Smooth muscle cell (in vitro differentiated cells): ENCODE data around the gene KCTD11. TPM values are rescaled to one million over a fixed set of nuclear protein-coding genes. Genes with fewer than 3 reads are reported as not detected.
"Not testable (repeated sequence)": the region's sequence is repeated elsewhere in the genome, so short reads cannot be mapped to it uniquely, and the experiment has no call there.

ENCODE experiments used
- DNase-seq: peaks from one replicate; lab custom pipeline; 2025; ENCODE audit not compliant: unreplicated experiment; lab: John Stamatoyannopoulos, UW
- H2AFZ ChIP-seq: fragments of 200-600 bp; sonication (generic); 2 replicates; pipeline ENCODE4 v1.6.0; 2016; ENCODE audit warnings: antibody characterized with exemption, low read depth, mild to moderate bottlenecking
- H3F3A ChIP-seq: fragments of 200-600 bp; sonication (generic); 2 replicates; pipeline ENCODE4 v1.6.0; 2017; ENCODE audit warnings: antibody characterized with exemption, low read depth
- H3K27ac ChIP-seq: fragments of 200-600 bp; sonication (generic); 2 replicates; pipeline ENCODE4 v1.5.1; 2016; ENCODE audit warnings: low read depth, mild to moderate bottlenecking
- H3K27me3 ChIP-seq: fragments of 200-600 bp; sonication (generic); 2 replicates; pipeline ENCODE4 v1.6.1; 2016; ENCODE audit warnings: low read depth, mild to moderate bottlenecking
- H3K36me3 ChIP-seq: fragments of 200-600 bp; sonication (generic); 2 replicates; pipeline ENCODE4 v1.5.1; 2016; ENCODE audit warnings: low read depth
- H3K4me1 ChIP-seq: fragments of 200-600 bp; sonication (generic); 2 replicates; pipeline ENCODE4 v1.5.1; 2016; ENCODE audit warnings: low read depth
- H3K4me2 ChIP-seq: fragments of 200-600 bp; sonication (generic); 2 replicates; pipeline ENCODE4 v1.6.0; 2016; ENCODE audit warnings: mild to moderate bottlenecking
- H3K4me3 ChIP-seq: fragments of 200-600 bp; sonication (generic); 2 replicates; pipeline ENCODE4 v1.5.1; 2016; ENCODE audit warnings: mild to moderate bottlenecking
- H3K79me2 ChIP-seq: fragments of 200-600 bp; sonication (generic); 2 replicates; pipeline ENCODE4 v1.6.0; 2016; ENCODE audit warnings: low read depth, mild to moderate bottlenecking
- H3K9ac ChIP-seq: fragments of 200-600 bp; sonication (generic); 2 replicates; pipeline ENCODE4 v1.6.0; 2016; ENCODE audit warnings: low read depth
- H3K9me3 ChIP-seq: fragments of 200-600 bp; sonication (generic); replicated peaks from 2 replicates; pipeline ENCODE4 v1.5.1; 2016; ENCODE audit warnings: low read depth
- H4K20me1 ChIP-seq: fragments of 200-600 bp; sonication (generic); 2 replicates; pipeline ENCODE4 v1.6.0; 2016; ENCODE audit warnings: low read depth
- WGBS: methylation state at CpG from one replicate; pipeline ENCODE4 v1.1.7; 2016; ENCODE audit warnings: low lambda C conversion rate; 5-methylcytosine and 5-hydroxymethylcytosine counted together
- polyA plus RNA-seq: library from polyadenylated mRNA; unstranded; fragments of >200 nt; fragmentation: Nextera tagmentation; extraction: Ambion mirVana; gene quantifications from 2 replicates; pipeline ENCODE4 v1.2.1, GENCODE V29; 2016
- total RNA-seq: library from RNA; depleted of rRNA; stranded (reverse); fragments of >200 nt; gene quantifications from 2 replicates; pipeline ENCODE4 v1.2.3, GENCODE V29; 2014
- TF ChIP-seq, protein P1 (sequence below): fragments of 200-600 bp; sonication (generic); IDR thresholded peaks from 2 replicates; pipeline ENCODE4 v1.5.1; 2017; ENCODE audit warnings: borderline replicate concordance, mild to moderate bottlenecking, antibody characterized with exemption; ENCODE audit not compliant: insufficient read depth, poor library complexity, severe bottlenecking

KCTD11 gene
- total and polyA plus RNA-seq, 2 experiments from 2014 or later: 33.8 to 34.7 TPM

- Histone ChIP-seq H4K20me1 (no peaks in the 10 kb centered on the region), H3F3A (no peaks in the 10 kb centered on the region), H3K4me2 (no peak overlapping the region), H3K4me1 (peaks cover 5% of the 10 kb centered on the region), H2AFZ (no peak overlapping the region), H3K4me3 (no peak overlapping the region), H3K27me3 (no peaks in the 10 kb centered on the region), H3K36me3 (no peaks in the 10 kb centered on the region), H3K9me3 (no peaks in the 10 kb centered on the region), H3K79me2 (no peaks in the 10 kb centered on the region), H3K9ac (no peak overlapping the region), H3K27ac (no peak overlapping the region)
- WGBS: 91% methylated on average over 3 of the region's 3 CpGs
- DNase-seq: no peak
- TF ChIP-seq, protein P1, sequence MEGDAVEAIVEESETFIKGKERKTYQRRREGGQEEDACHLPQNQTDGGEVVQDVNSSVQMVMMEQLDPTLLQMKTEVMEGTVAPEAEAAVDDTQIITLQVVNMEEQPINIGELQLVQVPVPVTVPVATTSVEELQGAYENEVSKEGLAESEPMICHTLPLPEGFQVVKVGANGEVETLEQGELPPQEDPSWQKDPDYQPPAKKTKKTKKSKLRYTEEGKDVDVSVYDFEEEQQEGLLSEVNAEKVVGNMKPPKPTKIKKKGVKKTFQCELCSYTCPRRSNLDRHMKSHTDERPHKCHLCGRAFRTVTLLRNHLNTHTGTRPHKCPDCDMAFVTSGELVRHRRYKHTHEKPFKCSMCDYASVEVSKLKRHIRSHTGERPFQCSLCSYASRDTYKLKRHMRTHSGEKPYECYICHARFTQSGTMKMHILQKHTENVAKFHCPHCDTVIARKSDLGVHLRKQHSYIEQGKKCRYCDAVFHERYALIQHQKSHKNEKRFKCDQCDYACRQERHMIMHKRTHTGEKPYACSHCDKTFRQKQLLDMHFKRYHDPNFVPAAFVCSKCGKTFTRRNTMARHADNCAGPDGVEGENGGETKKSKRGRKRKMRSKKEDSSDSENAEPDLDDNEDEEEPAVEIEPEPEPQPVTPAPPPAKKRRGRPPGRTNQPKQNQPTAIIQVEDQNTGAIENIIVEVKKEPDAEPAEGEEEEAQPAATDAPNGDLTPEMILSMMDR: no peak
Measured at GRCh38 chr17:7334938-7335538, 16.9 kb upstream of the KCTD11 start.

DNA sequence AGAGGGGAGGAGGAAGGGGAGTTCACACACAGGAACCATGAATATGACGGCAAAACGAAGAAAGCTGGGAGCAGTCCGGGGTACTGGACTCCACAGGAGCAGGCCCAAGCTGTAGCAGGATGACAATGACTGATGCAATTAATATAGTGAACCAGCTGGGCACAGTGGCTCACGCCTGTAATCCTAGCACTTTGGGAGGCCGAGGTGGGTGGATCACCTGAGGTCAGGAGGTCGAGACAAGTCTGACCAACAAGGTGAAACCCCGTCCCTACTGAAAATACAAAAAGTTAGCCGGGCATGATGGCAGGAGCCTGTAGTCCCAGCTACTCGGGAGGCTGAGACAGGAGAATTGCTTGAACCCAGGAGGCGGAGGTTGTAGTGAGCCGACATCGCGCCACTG is 16.2 kb upstream of the KCTD11 start:
- 94% methylated on average over 13 of the region's 13 CpGs for WGBS
- DNase-seq, H3K36me3 ChIP-seq, H4K20me1 ChIP-seq, H3K27me3 ChIP-seq, H3F3A ChIP-seq, H3K9me3 ChIP-seq, H3K4me2 ChIP-seq, H3K4me1 ChIP-seq, H3K9ac ChIP-seq, H3K79me2 ChIP-seq, H3K4me3 ChIP-seq, H3K27ac ChIP-seq, H2AFZ ChIP-seq: not testable (repeated sequence)

- no peak within 1 kb of the TSS for H3K27ac ChIP-seq
- TF ChIP-seq, protein P1: no peak
- H3K9me3 ChIP-seq: no peaks in the 10 kb centered on the region
- H3K4me1 ChIP-seq: no peaks in the 10 kb centered on the region
- H4K20me1 ChIP-seq: no peaks in the 10 kb centered on the region
- H2AFZ ChIP-seq: no peak within 1 kb of the TSS
- no peak within 1 kb of the TSS for H3K4me2 ChIP-seq
- no peak within 1 kb of the TSS for H3K4me3 ChIP-seq
- no peak for DNase-seq
- no peaks in the 10 kb centered on the region for H3K27me3 ChIP-seq
- H3K79me2 ChIP-seq: no peaks in the 10 kb centered on the region
- H3K9ac ChIP-seq: no peak within 1 kb of the TSS
- WGBS: 61% methylated on average over 13 of the region's 17 CpGs
- no peaks in the 10 kb centered on the region for H3K36me3 ChIP-seq
- no peaks in the 10 kb centered on the region for H3F3A ChIP-seq
Measured at GRCh38 chr17:7336240-7337175, 15.5 kb upstream of the KCTD11 start, which contains the start of gene ACAP1. ACAP1 (plus strand) TSS chr17:7336529; CDS start chr17:7336735, 206 bp downstream.

DNA sequence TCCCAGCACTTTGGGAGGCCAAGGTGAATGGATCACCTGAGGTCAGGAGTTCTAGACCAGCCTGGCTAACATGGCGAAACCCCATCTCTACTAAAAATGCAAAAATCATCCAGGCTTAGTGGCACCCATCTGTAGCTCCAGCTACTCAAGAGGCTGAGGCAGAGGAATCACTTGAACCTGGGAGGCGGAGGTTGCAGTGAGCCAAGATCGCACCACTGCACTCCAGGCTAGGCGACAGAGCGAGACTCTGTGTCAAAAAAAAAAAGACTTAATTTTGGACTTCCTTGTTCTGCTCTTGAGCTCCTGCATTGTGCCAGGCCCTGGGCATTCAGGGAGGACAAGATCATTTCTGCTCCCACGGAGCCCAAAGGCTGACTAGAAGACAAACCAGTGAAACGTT is 14.4 kb upstream of the KCTD11 start:
- H3F3A ChIP-seq, H3K27ac ChIP-seq, H3K36me3 ChIP-seq, H2AFZ ChIP-seq, H3K4me1 ChIP-seq, H3K4me3 ChIP-seq, H3K4me2 ChIP-seq, H3K79me2 ChIP-seq, H4K20me1 ChIP-seq, H3K27me3 ChIP-seq, H3K9ac ChIP-seq, H3K9me3 ChIP-seq, DNase-seq: not testable (repeated sequence)
- 96% methylated on average over 7 of the region's 7 CpGs for WGBS
